NCI-H460 (cell line): ENCODE results near the gene UROD. TPM values are rescaled to one million over a fixed set of nuclear protein-coding genes. Genes with fewer than 3 reads are reported as not detected.
"Not testable (repeated sequence)": the region's sequence is repeated elsewhere in the genome, so short reads cannot be mapped to it uniquely, and the experiment has no call there.

Source experiments
- DNase-seq: peaks from one replicate; pipeline ENCODE4 v3.0.0-alpha.2; 2016; ENCODE audit warnings: low read depth; ENCODE audit errors: extremely low read depth
- polyA plus RNA-seq: library from polyadenylated mRNA; depleted of rRNA; stranded (reverse); fragments of >200 nt; gene quantifications from 2 replicates; pipeline ENCODE4 v1.2.3, GENCODE V29; 2014; cell fraction: nucleus; rRNA removed
- total RNA-seq: library from RNA; depleted of rRNA; stranded (reverse); fragments of >200 nt; shearing (Covaris generic); gene quantifications from 2 replicates; pipeline ENCODE4 v1.2.3, GENCODE V29; 2014; rRNA removed

UROD gene
- 88.6 and 89.2 TPM in 2 replicates for total RNA-seq
- 126 and 178 TPM in 2 replicates for polyA plus RNA-seq

GRCh38 chr1:45011837-45012638 is at the start of gene UROD:
TSS of gene UROD (plus strand) at chr1:45012254. CDS start at chr1:45012266, 12 bp downstream.
- DNase-seq, result peak; percentile 91

- peak; percentile 22 for DNase-seq
These were observed 49.3 kb upstream of the UROD start for GRCh38 chr1:44962729-44963128.

- no peak for DNase-seq
These were observed 47.7 kb upstream of the UROD start for GRCh38 chr1:44964396-44964795.

GRCh38 chr1:44970317-44970716 is 41.7 kb upstream of the UROD start:
- DNase-seq, result no peak

- DNase-seq, result no peak
These were observed 38.4 kb upstream of the UROD start for GRCh38 chr1:44973645-44974044.

GRCh38 chr1:44976252-44976651 is 35.8 kb upstream of the UROD start:
- DNase-seq, result no peak

- DNase-seq, result not testable (repeated sequence)
These were observed 34.7 kb upstream of the UROD start for GRCh38 chr1:44977372-44977771.

- no peak for DNase-seq
These were observed 26.2 kb upstream of the UROD start for GRCh38 chr1:44985747-44986359.

- no peak for DNase-seq
These were observed 23.4 kb upstream of the UROD start for GRCh38 chr1:44988531-44989156.

- DNase-seq, result no peak
These were observed 17.6 kb upstream of the UROD start for GRCh38 chr1:44994309-44994898.

- no peak for DNase-seq
These were observed 16.4 kb upstream of the UROD start for GRCh38 chr1:44995467-44996238.

GRCh38 chr1:44999232-44999631 is 12.8 kb upstream of the UROD start:
- no peak for DNase-seq

- no peak for DNase-seq
These were observed 11.0 kb upstream of the UROD start for GRCh38 chr1:45001011-45001481.

- DNase-seq, result not testable (repeated sequence)
These were observed 10.5 kb upstream of the UROD start for GRCh38 chr1:45001576-45001975.

- no peak for DNase-seq
These were observed 9.1 kb upstream of the UROD start for GRCh38 chr1:45002650-45003645.

GRCh38 chr1:45003741-45004140 is 8.3 kb upstream of the UROD start:
- no peak for DNase-seq

GRCh38 chr1:45004281-45004920 is 7.7 kb upstream of the UROD start:
- DNase-seq, result no peak

- no peak for DNase-seq
These were observed 6.3 kb upstream of the UROD start for GRCh38 chr1:45005761-45006160.

GRCh38 chr1:45007311-45007710 is 4.7 kb upstream of the UROD start:
- no peak for DNase-seq
